Measurements from ENCODE around the gene HMGN1.

DNA sequence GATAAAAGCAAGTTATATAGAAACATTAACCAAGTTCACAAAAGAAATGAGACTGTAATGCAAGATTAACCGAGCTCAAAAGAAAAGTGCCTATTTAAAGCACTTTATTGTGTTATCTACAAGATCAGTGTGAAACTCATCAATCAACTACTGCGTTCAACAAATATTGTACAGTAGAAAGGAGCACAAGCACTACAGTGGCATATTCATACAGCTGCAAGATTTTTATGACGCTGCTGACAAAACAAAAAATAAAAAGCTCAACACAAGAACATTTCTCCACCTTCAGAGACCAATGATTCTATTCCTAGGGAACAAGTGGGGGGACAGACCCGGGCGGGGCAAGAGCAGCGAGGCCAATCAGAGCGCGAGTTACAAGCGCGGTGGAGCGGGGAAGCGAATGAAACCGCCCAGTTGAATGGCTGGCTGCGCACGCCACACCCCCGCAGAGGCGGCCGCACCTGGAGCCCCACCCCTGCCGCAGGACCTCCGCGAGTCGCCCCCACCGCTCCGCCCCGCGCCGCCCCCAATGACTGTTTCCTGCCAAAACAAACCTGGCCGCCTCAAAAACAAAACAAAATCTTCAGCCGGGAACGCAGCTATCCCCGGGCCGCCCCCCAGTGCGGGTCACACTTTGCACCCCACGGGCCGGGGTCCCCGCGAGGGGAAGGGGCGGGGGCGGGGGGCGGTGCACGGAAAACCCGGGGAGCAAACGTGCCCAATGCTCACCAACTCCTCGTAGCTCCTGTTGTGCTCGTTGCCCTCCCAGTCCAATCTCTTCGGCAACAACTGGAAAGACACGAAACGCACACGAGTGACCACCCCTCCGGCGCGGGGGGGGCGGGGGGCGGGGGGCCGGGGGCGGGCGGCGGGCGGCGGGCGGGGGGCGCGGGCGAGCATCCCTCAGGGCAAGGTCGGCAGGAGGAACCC lies 36.5 kb downstream of the HMGN1 start:
- TF ChIP-seq CTCF (IDR thresholded peaks at IDR 0.05) (no peak), POLR2A (IDR thresholded peaks at IDR 0.05) (no peak)

Data from Peyer's patch (tissue), 4 donors.